ENCODE results near the gene TPRG1L.

The TPRG1L gene

DNA sequence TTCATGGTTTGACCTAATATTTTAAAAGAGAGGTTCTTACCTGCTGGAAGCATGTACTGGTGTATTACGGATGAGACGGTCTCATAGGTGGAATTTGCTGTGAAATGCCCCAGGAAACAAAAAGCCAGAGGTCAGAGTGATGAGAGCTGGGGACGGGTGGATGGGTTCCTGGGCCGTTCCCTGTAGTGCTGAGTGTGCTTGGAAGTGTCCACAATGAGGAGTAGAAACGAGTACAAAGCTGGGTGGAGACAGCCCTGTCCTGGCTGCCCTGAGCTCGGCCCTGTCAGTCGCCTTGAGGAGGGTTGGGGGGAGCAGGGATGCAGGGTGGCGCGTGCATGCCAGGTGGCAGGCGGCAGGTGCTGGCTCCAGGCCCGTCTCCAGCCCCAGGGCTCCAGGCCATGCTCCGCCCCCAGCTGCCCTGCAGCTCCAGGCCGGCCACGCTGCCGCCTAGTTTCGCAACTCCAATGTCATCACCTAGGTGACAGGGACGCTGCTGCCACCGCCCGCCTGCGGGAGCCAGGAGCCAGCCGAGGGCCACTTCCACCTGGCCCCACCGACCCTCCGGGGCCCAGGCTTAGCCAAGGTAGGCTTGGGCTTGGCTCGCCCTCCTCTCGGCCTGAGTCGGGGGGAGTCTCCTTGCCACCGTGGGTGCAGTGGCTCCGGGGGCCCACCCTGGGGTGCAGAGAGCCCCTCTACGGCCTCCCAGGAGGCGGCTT, 43.9 kb downstream of the TPRG1L start:
- DNase-seq: no peak

DNA sequence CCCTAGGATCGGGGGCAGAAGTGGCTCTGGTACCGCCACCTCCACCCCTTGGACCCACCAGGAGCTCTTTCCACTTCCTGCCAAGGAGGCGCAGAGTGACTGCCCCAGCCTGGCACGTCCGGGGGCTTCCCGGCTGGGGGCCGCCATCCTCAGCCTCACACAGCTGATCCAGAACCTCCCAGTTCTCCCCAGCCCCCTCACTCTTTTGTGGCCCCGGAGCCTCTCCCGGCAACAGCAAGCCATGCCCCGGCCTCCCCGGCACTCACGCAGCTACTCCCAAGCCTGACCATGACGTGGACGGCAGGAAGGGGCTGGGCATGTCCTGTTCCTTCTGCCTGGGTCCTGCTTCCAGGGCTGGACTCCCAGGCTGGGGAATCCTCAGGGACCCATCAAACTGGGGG, 44.6 kb downstream of the TPRG1L start:
- no peak for DNase-seq

DNA sequence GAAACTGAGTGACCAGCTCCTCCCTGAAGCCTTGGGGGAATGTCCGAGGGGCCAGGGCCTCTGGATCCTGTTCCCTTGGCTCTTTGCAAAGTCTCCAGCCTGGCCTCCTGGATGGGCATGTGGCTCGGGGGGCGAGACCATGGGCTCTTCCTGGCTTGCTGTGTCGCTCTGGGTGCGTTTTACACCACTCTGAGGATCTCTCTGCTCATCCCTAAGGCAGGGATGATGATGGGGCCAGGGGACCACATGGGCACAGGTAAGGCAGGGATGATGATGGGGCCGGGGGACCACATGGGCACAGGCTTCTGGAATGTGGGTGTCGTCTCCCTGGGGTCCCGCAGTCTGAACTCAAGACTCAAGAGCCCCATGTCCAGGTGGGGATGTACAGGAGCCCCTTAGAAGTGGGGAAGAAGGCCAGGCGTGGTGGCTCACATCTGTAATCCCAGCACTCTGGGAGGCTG, 45.2 kb downstream of the TPRG1L start:
- DNase-seq: no peak

DNA sequence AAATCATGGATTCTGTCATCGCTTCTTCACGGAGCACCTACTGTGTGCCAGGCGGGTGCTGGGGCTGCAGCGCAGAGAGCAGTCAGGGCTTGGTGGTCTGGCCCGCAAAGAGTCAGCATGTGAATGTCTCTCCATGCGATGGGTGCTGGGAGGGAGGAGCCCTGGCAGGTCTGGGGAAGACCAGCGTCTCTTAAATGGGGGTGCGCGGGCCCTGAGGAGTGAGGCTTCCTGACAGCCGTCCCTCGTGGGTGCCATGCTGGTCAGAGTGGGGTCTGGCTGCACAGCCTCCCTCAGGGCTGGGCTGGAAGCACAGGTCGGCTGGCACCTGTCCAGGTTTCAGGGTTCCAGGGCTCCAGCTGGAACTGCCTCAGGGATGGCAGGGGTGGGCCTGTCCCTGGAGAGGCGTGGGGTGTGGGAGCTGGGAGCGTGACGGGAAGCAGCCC, 46.0 kb downstream of the TPRG1L start:
- no peak for DNase-seq

DNA sequence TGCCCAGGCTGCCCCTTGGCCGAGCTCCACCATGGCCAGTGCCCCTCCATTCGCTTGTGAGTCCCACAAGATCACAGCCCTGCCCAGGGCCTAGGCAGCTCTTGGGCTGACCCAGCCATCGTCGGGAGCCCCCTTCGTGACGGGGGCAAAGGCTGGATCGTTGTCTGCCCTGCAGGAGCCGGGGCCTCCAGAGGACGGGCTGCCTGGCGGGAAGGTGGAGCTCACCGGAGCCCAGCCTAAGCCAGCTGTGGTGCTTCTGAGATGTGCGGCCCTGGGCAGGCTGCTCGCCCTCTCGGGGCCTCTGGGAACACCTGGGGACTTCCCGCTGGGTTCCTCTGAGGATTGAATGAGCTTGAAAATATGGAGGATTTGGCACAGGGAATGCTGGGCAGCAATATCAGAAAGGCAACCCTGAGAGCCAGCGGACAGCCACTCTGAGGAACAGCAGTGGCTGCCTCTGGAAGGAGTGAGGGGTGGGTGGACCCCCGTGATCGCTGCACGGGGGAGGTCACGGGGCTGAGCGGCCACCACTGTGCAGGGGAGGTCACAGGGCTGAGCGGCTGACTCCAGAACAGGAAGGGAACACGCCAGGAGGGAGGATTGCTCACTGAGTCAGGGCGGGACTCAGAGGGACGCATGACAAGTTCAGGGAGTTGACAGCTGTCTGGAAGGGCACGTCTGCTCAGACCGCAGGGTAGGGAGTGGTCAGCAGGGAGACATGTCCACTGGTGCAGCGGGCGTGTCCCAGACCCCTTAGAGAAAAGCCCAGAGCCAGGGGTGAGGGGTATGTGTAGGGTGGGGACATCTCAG, 46.8 kb downstream of the TPRG1L start:
- DNase-seq: no peak

DNA sequence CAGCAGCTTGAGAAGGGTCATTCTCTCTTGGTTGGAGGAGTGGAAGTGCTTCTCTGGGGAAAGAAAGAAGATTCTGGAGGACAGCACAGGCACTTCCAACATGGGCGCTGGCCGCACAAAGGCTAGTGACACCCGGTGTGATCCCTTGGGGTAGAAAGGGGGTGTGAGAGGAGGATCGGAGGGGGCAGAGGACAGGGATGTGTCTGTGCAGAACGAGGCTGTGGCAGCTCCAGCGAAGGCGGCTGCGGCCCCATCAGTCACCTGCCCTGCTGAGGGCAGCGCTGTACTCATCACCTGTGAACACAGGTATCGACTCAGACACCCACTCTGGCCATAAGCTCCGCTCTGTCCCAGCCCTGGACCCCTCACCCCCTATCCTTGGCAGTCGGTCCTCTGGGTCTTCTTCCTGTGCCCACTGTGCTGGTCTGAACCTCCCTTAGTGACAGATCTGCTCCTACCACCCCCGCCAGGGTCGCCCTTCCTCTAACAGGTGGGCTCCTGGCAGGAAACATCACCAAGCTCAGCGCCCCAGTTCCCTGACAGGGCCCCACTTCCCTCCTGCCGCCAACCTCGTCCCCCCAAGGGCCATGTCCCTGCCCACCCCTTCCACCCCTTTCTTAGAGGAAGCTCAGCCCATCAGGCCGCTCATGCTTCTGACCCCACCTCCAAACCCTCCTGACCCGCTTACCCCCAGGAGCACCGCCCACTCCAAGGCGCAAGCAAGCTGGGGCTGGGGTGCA, 47.6 kb downstream of the TPRG1L start:
- no peak for DNase-seq

DNA sequence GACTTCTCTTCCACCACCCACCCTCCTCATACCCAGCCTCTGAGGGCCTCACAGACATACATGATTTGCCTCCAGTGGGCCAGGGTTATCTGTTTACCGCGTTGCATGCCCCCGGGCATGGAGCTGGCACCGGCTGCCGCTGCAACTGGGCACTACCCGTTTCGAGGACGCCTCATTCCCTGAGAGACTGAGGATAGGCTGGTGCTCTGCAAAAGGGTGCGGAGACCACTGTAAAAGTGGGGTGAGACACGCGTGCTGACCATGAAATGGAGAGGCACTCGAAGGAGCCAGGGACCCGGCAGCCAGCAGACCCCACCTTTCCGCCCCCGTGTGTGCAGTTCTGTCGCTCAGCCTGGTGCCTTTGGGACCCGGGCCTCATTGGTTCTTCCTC, 48.2 kb downstream of the TPRG1L start:
- DNase-seq: no peak

DNA sequence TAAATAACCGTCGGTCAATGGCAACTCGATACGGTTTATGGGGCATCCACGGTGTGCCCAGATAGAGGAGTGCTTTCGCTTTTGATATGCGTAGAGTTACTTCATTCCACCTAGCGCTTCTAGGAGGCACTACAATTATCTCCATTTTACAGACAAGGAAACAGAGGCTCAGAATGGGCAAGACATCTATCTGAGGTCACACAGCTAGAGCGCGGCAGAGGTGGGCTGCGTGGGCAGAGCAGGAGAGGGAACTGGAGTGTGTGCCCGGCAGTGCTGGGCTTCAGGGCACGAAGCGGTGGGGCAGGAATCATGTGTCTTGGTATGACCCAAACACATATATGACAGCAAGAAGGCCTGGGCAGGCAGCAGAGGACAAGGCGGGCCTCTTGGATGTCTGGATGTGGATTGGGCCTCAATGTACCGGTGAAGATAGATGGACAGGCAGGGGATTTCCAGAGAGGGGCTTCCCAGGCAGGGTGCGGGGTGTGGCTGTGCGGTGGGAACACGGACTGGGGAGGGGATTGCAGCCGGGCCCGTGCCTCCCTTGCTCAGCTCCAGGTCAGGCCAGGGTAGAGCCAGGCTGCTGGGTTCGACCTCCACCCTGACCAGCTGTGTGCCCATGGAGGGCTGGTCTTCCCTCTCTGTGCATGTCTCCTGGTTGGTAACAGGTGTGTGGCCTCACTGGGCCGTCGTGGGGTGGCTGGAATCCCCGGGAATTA, 48.7 kb downstream of the TPRG1L start:
- no peak for DNase-seq

DNA sequence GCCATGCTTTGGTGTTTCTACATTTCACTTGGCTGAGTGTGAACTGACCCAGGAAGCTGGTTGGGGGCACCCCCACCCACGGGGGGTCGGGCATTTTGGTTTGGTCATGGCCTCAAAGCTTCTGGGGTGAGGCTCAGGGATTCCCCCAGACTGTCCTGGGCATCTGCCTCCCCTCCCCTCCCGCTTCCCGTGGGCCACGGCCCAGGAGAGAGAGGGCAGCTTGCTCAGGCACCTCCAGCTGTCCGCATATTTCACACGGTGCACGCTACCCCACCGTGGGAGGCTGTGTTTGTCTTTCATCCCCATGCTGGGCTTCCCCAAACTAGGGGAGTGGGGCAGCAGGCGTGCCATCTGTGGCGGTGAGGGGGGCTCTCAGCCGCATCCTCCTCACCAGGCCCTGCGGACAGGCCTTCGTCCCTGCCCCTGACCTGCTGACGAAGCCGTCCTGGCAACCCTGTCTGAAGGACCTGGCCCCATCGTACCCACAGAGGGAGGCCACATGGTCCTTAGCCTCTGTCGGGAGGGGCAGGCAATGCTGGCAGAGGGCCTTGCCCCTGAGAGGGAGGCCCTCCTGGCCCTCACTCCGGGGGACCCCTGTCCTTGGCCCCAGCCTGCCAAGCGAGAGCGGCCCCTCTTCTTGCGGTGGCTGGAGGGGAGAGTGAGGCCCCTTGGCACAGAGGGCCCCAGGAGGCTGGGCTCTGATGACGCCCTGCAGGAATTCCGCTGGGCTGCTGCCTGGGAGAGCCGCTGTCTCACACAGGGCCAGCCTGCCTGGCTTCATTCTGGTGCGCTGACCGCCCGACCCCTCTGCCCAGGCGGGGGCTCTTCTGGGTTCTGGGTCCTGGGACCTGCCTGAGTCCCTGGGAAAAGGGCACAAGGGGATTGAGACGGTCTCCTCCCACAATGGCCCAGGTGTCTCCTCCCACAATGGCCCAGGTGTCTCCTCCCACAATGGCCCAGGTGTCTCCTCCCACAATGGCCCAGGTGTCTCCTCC, 49.6 kb downstream of the TPRG1L start:
- DNase-seq: no peak

DNA sequence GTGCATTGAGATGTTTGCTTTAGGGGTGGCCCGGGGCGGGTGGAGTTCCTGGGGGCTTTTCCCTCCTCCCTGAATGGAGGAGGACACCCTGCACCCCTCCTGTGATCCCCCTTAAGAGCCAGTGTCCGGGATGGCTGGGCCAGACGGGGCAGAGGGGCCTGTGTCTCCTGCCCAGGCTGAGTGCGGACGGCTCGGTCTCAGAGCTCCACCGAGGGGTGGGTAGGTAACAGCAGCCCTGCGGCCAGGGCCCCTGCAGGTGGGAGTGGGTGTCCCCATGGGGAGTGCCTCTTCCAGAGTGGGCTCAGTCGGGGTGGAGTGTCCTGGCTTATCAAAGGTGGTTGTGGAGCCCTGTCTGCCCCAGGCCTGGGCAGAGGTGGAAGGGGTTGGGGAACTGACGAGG, 50.6 kb downstream of the TPRG1L start:
- no peak for DNase-seq

DNA sequence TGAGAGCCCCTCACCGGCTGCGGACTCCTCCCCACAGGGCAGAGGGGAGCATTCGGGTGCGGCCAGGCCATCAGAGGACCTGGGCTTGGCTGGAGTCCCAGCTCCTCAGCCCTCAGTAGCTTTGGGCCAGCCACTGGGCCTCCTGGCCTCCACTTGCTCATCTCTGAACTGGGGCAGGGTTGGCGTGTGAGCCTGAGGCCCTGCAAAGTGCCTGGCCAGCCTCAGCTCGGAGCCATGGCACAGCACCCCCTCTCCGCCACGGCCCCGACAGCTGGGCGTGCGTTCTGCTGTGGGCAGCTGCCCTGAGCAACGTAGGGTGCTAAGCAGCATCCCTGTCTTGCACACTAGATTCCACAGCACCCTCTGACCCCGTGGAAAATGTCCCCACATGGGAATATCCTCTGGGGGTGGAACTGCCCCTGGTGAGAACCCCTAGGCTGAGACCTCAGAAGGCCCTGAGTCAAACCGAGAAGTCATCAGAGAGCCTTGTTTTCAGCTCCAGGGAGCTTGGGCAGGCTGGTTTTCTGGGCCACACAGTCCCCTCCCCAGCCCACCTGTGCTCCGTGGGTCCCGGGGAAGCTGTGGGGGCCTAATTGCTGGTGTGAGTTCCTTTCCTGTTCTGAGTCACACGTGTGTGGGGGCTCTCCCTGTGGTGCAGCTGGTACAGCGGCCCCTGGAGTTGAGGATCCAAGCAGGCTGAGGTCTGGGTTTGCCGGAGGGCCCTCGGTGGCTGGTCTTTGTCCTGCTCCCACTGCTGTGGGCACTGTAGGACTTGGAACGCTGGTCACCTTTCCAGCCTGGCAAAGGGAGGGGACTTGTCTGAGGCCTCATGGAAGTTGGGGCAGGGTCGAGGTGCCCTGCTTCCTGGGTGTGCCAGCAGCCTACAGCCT, 52.0 kb downstream of the TPRG1L start:
- peak; percentile 42 for DNase-seq

DNA sequence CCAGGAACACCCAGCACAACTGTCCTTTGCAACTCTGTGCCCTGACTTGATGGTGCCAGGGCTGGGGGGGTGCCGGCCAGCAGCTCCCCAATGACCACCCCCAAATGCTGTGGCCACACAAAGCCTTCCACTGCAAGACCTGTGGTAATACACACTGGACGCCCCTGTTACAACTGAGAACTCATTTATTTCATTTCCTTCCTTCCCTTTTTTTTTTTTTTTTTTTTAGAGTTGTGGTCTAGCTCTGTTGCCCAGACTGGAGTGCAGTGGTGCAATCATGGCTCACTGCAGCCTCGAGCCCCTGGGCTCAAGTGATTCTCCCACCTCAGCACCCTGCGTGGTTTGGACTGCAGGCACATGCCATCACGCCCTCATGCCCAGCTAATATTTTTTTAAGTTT, 52.7 kb downstream of the TPRG1L start:
- no peak for DNase-seq

DNA sequence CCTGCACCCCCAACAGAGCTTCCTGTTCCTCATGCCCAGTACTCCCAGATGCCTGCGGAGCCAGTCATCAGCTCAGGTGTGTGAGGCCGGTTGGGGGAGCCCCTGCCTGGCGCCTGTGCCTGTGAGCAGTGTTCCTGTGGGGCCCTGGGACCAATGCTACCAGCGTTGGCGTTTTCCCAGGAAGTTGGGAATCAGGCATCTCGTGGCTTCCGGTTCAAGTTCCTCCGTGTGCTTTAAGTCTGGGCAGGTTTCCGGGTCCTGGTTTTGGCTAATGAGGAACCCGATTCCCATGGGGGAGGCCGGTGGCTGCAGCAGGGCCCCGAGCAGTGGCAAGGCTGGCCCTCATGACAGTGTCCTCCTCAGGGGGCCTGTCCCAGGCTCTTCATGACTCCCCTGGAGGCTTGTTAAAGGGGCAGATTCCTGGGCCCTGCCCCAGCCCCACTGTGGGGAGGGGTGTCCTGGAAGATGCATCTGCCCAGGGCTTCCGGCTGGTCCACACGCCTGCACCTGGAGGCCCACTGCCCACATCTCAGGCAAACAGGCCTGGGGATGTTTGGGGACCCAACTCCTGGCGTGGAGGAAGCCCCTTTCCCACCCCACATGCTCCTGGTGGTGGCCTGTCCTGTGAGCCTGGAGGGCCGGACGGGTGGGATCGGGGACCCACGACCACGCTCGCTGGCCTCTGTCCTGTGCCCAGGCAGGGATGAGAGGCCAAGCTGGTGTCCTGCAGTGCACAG, 53.7 kb downstream of the TPRG1L start:
- DNase-seq: no peak

DNA sequence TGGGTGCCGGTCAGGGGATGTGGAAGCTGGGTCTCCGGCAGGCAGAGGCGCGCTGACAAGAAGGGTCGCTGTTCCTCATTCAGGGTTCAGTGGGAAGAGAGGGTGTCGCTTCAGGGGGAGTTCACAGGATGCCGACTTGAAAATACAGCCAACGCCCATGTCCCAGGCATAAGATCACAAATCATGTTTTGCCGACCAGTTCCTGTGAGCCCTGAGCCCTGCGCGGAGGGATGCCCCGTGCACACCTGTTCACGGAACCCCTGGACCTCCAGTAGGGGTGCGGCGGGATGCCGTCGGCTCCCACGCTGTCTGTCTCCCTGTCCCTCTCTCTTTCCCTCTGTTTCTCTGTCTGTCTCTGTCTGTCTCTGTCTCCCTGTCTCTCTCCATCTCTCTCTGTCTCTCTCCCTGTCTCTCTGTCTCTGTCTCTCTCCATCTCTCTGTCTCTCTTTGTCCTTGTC, 54.3 kb downstream of the TPRG1L start:
- no peak for DNase-seq

Data from activated CD4-positive, alpha-beta T cell treated with anti-CD3 and anti-CD28 coated beads, Interleukin-2, Interleukin-6, amounts not matched to agents 100 ng/mL and 50 ng/mL, durations not matched to agents 16 hours and 8 hours (primary cell).